Peyer's patch (tissue), 4 donors: ENCODE results near the gene PRSS3. TPM values are rescaled to one million over a fixed set of nuclear protein-coding genes. Genes with fewer than 3 reads are reported as not detected.
"Not testable (repeated sequence)": the region's sequence is repeated elsewhere in the genome, so short reads cannot be mapped to it uniquely, and the experiment has no call there.

Source experiments
- DNase-seq, 3 donors: peaks; one replicate each; pipeline ENCODE4 v3.0.0-alpha.2; 2017 to 2019
- H3K27ac ChIP-seq, 4 donors: fragments of 200-600 bp; sonication (generic); one replicate each; pipeline ENCODE4 v1.5.1; 2016 to 2019
- H3K27me3 ChIP-seq, 2 donors: fragments of 200-600 bp; sonication (generic); one replicate each; pipeline ENCODE4 v1.5.1; 2019
- H3K36me3 ChIP-seq, 3 donors: fragments of 200-600 bp; sonication (generic); one replicate each; pipeline ENCODE4 v1.5.1; 2016 to 2019
- H3K4me1 ChIP-seq, 4 donors: fragments of 200-600 bp; sonication (generic); one replicate each; pipeline ENCODE4 v1.5.1; 2016 to 2019
- H3K4me3 ChIP-seq, 4 donors: fragments of 200-600 bp; sonication (generic); 1 replicate in 3 of 4; 2 replicates in 1 of 4; pipeline ENCODE4 v1.5.1; 2016 to 2019; ENCODE audit warnings: mild to moderate bottlenecking in 1 of 4
- H3K9me3 ChIP-seq, 4 donors: fragments of 200-600 bp; sonication (generic); one replicate each; pipeline ENCODE4 v1.5.1; 2016 to 2019; ENCODE audit warnings: mild to moderate bottlenecking in 1 of 4
- POLR2A ChIP-seq, 2 donors: fragments of 450-650 bp; IDR thresholded peaks; one replicate each; pipeline ENCODE4 v1.5.1; 2017; ENCODE audit warnings: antibody characterized with exemption in 2 of 2, mild to moderate bottlenecking in 2 of 2, moderate library complexity in 2 of 2
- total RNA-seq, 4 donors: library from RNA; depleted of rRNA; stranded (reverse); fragments of >200 nt; gene quantifications; one replicate each; pipeline ENCODE4 v1.1.0, GENCODE V29; 2016
- TF ChIP-seq, protein P1 (sequence below), 6 experiments: fragments of 450-650 bp in 4 of 6; fragments of 200-600 bp in 2 of 6; sonication (generic) in 1 of 6; IDR thresholded peaks; one replicate each; pipeline ENCODE4 v1.5.1; 2017 to 2019; ENCODE audit warnings: antibody characterized with exemption in 6 of 6, mild to moderate bottlenecking in 3 of 6, moderate library complexity in 1 of 6

PRSS3 gene
- total RNA-seq, 4 donors from 2014 or later = 20.6 to 281 (median 209) TPM

GRCh38 chr9:33835625-33836260 is 40.4 kb downstream of the PRSS3 start:
- Histone ChIP-seq H3K4me1 (peaks cover 0 to 22% (median 2%) of the 10 kb centered on the region in 4 donors), H3K9me3 (no peaks in the 10 kb centered on the region), H3K36me3 (no peaks in the 10 kb centered on the region), H3K27me3 (no peaks in the 10 kb centered on the region), H3K27ac (peak overlapping the region in 1 of 4 donors; percentile 9), H3K4me3 (no peak overlapping the region)
- TF ChIP-seq POLR2A (IDR thresholded peaks at IDR 0.05) = no peak
- TF ChIP-seq, protein P1, sequence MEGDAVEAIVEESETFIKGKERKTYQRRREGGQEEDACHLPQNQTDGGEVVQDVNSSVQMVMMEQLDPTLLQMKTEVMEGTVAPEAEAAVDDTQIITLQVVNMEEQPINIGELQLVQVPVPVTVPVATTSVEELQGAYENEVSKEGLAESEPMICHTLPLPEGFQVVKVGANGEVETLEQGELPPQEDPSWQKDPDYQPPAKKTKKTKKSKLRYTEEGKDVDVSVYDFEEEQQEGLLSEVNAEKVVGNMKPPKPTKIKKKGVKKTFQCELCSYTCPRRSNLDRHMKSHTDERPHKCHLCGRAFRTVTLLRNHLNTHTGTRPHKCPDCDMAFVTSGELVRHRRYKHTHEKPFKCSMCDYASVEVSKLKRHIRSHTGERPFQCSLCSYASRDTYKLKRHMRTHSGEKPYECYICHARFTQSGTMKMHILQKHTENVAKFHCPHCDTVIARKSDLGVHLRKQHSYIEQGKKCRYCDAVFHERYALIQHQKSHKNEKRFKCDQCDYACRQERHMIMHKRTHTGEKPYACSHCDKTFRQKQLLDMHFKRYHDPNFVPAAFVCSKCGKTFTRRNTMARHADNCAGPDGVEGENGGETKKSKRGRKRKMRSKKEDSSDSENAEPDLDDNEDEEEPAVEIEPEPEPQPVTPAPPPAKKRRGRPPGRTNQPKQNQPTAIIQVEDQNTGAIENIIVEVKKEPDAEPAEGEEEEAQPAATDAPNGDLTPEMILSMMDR (IDR thresholded peaks at IDR 0.05) = no peak
- no peak for DNase-seq

- H3K36me3 ChIP-seq, H3K9me3 ChIP-seq, H3K27me3 ChIP-seq, H3K4me3 ChIP-seq, DNase-seq, H3K27ac ChIP-seq: not testable (repeated sequence)
- peaks cover 0 to 22% (median 2%) of the 10 kb centered on the region in 4 donors for H3K4me1 ChIP-seq
Measured at GRCh38 chr9:33836261-33836660, 40.9 kb downstream of the PRSS3 start.

- Histone ChIP-seq H3K27me3 (no peaks in the 10 kb centered on the region), H3K27ac (no peak overlapping the region), H3K4me3 (no peak overlapping the region), H3K4me1 (peaks cover 0 to 22% (median 2%) of the 10 kb centered on the region in 4 donors), H3K36me3 (no peaks in the 10 kb centered on the region), H3K9me3 (no peaks in the 10 kb centered on the region)
- DNase-seq = no peak
- no peak for TF ChIP-seq POLR2A (IDR thresholded peaks at IDR 0.05)
- TF ChIP-seq, protein P1 (IDR thresholded peaks at IDR 0.05) = no peak
Measured at GRCh38 chr9:33837138-33837537, 41.8 kb downstream of the PRSS3 start.

- Histone ChIP-seq H3K9me3 (no peaks in the 10 kb centered on the region), H3K36me3 (no peaks in the 10 kb centered on the region), H3K4me3 (no peak overlapping the region), H3K27me3 (no peaks in the 10 kb centered on the region), H3K27ac (no peak overlapping the region), H3K4me1 (peaks cover 0 to 11% (median 2%) of the 10 kb centered on the region in 4 donors)
- TF ChIP-seq, protein P1 (IDR thresholded peaks at IDR 0.05) = no peak
- TF ChIP-seq POLR2A (IDR thresholded peaks at IDR 0.05) = no peak
- DNase-seq = no peak
Measured at GRCh38 chr9:33840381-33840780, 45.0 kb downstream of the PRSS3 start.

DNA sequence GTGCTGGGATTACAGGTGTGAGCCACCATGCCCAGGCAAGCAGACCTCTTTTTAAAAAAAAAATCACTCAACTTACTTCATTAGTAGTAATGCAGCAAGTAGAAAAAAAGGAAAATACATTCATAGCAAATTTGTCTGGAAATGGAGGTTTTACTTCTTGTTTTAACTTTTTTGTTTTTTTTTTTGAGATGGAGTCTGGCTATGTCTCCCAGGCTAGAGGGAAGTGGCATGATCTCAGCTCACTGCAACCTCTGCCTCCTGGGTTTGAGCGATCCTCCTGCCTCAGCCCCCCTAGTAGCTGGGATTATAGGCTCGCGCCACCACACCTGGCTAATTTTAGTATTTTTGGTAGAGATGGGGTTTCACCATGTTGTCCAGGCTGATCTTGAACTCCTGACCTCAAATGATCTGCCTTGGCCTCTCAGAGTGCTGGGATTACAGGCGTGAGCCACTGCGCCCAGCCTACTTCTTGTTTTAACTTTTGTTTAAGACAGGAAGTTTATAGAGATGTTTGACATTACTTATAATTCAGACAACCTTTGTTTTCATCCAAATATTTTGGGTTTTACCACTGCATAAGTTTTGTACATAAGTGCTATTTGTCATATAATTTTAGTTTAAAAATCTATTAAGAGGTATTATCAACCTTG is 48.1 kb downstream of the PRSS3 start:
- Histone ChIP-seq H3K27ac (no peak overlapping the region), H3K9me3 (no peaks in the 10 kb centered on the region), H3K4me1 (peaks cover 0 to 9% (median 2%) of the 10 kb centered on the region in 4 donors), H3K27me3 (no peaks in the 10 kb centered on the region), H3K36me3 (no peaks in the 10 kb centered on the region), H3K4me3 (no peak overlapping the region)
- DNase-seq = no peak
- TF ChIP-seq, protein P1 (IDR thresholded peaks at IDR 0.05) = no peak
- no peak for TF ChIP-seq POLR2A (IDR thresholded peaks at IDR 0.05)

DNA sequence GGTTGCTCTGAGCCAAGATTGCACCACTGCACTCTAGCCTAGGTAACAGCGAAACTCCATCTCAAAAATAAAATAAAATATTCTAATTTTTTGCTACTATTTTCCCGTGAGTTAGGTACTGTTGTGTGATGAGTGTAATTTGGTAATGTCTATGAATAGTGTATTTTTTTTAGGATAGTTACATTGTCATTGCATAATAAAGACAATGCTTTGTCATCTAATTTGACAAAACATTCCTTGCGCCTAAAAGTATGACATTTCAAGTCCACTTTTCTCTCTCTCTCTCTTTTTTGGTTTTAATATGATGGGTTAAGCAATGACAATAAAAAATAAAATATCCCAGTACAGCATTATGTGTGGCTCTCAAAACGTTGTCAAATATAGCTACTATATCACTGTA is 50.9 kb downstream of the PRSS3 start:
- TF ChIP-seq POLR2A (IDR thresholded peaks at IDR 0.05) = no peak
- TF ChIP-seq, protein P1 (IDR thresholded peaks at IDR 0.05) = no peak
- Histone ChIP-seq H3K36me3 (no peaks in the 10 kb centered on the region), H3K27me3 (no peaks in the 10 kb centered on the region), H3K4me3 (no peak overlapping the region), H3K9me3 (no peaks in the 10 kb centered on the region), H3K27ac (no peak overlapping the region), H3K4me1 (peaks cover 0 to 19% (median 3%) of the 10 kb centered on the region in 4 donors)
- no peak for DNase-seq

DNA sequence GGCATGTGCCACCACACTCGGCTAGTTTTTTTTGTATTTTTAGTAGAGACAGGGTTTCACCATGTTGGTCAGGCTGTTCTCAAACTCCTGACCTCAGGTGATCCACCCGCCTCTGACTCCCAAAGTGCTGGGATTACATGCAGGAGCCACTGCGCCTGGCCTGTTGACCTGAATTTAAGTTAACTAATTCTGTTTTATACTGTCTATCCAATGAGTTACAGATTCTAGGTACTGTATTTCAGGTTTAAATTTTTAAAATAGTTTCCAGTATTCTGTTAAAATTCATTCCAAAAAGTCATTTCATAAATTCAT is 52.5 kb downstream of the PRSS3 start:
- not testable (repeated sequence) for H3K36me3 ChIP-seq, DNase-seq, H3K27ac ChIP-seq, H3K27me3 ChIP-seq, H3K9me3 ChIP-seq, H3K4me3 ChIP-seq
- H3K4me1 ChIP-seq = peaks cover 0 to 35% (median 3%) of the 10 kb centered on the region in 4 donors
